Measurements from ENCODE around the gene PAX6. TPM values are rescaled to one million over a fixed set of nuclear protein-coding genes. Genes with fewer than 3 reads are reported as not detected.

PAX6 gene
- total RNA-seq, 1 experiment from 2014 or later: 9.6 TPM

DNA sequence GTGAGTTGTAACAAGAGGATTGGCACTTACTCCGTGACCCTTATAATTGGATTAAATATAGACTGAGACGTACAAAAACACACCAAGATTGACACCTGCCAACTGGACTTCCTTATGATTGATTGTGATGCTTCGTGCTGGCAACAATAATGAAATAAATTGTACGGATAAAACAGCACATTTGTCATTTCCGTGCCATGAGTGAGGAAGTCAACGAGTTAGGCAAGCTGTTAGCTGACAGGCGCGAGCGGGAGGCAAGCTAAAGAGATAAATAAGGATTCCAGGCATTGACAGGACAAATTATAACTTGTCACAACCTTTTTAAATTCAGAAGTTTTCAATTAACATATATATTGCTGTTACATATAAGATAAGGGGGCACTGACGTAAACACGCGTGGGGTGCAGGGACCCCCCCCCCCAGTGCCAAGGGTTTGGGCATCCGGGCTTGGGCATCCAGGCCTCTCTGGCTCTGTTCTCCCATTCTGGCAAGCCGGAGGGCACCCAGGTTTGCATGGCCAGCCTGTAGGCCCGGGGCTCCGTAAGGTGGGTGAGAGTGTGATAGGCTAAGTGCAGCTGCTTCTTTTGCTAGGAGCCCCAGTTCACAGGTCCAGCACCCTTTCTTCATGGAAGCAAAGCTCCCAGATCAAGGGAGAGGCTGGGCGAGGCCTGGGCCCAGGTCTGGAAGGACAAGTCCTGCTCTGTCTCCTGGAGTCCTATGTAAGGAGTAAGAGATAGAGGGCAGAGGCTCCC, 11.2 kb upstream of the PAX6 start:
- DNase-seq (ENCODE audit: low read depth): no peak

DNA sequence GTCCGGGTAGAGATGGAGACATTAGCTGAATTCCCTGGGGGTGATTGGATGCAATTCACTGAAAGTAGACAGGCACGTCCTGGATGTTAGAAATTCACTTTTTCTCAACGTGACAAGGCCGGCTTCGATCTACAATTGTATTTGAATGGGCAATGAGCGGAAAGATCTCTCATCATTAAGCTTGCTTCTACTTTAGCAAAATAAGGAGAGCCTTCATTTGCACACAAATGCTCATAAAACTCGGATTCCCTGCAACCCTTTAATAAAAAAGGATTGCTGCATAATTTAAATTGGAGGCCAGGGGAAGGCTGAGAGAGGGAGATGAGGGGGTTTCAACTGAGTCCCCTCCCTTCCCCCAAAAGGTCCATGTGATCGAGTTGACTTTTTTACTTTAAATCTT, 10.6 kb upstream of the PAX6 start:
- no peak for DNase-seq (ENCODE audit: low read depth)

DNA sequence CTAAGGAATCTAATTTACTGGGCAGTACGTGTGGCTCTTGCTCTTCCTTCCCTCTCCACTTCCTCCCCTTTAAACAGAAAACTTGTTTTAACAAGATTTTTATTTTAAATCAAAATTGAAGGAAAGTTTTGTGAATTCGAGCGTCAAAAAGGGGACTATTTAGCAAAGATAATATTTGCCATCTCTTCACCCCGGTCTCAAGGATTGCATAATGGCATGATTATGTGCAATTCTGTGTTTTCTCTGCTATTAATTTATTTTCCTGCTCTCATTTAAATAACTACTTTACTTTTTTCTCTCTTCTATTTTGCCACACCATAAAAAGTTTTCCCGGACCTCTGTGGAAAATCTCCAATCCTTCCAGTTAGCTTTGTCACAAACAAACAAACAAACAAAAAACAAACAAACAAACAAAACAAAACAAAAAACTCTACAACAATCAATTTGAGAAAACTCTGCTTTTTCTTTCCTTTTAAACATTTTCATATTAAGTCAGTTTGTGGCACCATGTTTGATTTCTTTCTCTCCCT, 10.2 kb upstream of the PAX6 start:
- no peak for DNase-seq (ENCODE audit: low read depth)

DNA sequence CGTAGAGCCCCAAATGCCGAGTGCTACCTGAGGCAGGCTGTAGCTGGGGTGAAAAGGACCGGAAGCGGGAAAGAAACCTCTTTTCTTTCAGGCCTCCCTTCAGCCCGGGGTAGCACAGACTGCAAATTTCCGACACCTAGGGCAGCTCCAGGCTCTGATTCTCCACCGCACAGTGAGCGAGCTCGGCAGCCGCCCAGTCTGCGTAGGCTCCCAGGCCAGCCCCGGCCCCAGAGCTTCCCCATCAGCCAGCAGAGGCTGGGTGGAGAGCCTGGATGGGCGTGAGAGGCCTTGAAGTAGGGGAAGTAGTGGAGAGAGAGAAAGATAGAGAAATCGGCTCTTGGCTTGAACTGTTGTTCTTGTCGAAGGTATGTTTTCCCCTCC, 9.3 kb upstream of the PAX6 start:
- DNase-seq (ENCODE audit: low read depth): no peak

DNA sequence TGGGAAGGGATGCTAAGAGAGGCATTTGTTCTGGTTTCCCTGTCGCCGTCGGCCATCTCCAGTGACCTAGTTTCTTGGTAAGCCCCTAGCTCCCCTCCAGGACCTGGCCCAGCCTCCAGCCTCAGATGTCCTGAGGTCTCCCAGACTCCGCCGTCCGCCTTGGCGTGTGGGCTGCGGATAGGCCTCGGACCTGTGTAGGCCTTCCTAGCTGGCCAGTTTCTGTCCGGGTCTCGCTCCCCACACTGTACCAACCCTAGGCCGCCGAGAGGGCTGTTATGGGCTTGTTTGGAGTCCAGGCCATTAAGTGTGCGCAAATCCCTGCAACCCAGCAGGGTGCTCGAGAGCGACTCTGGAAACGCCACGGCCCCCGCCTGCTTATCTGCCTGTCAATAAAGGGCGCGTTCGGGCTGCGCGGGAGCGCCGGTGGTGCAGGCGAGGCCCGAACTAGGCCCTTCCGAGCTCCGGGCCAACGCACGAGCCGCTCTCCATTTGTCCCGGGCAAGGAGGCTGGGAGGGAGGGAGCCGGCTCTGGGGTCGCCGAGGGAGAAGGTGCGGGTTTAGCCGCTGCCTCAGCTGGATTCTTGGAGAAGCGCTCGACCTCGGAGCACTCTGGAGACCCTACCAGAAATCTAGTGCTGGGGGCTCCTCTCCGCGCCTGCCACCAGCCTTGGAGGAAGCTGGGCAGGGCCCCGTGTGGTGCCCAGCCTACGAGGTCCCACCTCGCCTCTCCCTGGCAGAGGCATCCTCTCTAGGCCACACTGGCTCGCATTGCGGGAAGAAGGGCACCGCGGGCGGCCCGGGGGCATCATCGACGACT, 8.7 kb upstream of the PAX6 start:
- no peak for DNase-seq (ENCODE audit: low read depth)

DNA sequence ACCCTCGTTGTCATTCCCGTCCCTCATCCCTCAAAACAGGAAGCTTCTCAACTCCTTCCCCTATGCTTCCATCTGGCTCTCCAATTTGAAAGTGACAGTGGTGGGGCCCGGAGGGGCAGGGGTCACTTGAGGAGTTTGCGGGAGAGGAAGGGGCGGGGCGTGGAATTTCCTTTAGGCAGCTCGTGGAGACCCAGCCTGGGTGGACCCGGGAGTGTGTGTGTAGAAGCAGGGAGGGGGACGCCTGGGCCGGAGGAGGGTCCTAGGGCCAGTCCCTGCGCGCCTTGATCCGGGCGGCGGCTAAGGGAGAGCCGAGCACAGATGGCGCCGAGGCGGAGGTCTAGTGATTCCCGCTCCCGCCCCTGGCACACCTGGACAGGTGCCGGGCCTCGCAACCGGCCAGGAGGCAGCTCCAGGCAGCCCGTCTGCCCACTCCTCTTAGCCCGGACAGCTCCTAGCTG, 7.8 kb upstream of the PAX6 start:
- DNase-seq (ENCODE audit: low read depth): no peak

DNA sequence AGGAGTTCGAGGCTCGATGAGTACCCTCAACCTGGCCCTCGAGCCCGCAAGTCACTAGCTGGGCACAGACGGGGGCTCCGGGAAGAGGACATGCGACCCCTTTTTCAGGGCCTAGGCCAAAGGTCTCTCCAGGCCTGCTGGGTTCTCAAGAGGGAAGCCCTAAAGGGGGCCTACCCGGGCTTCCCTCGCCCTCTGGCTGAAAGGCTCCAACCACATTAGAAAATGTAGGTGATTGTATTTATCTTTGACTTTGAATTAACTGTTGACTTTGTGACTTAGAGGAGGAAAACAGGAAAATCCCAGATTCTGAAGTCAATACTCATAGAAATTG, 7.3 kb upstream of the PAX6 start:
- DNase-seq (ENCODE audit: low read depth): no peak

DNA sequence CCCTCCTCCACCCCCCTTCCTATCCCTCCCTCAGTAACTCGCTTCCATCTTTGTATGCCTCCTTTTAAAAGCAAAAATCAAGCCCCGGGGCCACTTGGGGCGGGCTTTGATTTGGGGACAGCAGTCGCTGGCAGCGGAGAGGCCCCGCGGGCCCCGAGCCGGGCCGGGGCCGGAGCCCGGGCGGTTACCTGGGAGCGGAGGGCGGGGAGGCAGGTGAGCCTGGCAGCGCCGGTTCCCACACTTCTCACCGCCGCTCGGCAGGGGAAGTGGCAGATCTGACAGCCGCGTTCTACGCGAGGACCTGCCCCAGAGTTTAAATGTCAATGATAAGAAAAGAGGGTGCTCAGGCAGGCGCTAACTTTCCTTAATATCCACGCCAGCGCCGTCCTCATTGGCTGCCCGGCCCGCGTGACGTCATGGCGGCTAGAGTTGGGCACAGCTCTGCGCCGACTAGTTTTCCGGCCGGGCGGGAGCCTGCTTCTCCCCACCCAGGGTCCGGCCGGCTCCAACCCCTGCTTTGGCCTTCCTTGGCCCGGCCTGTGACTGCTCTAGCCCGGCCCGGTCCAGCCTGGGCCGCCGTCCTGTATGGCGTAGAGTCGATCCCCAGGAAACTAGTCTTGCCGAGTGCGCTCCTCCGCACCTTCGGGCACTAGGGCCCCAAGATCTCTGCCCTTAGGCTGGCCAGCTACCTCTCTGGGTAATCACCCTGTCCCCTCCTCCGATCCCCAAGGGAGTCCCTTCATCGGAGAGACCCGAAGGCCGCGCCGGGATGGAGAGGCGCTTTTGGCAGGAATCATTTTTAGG, 6.7 kb upstream of the PAX6 start:
- peak; percentile 43 for DNase-seq (ENCODE audit: low read depth)

DNA sequence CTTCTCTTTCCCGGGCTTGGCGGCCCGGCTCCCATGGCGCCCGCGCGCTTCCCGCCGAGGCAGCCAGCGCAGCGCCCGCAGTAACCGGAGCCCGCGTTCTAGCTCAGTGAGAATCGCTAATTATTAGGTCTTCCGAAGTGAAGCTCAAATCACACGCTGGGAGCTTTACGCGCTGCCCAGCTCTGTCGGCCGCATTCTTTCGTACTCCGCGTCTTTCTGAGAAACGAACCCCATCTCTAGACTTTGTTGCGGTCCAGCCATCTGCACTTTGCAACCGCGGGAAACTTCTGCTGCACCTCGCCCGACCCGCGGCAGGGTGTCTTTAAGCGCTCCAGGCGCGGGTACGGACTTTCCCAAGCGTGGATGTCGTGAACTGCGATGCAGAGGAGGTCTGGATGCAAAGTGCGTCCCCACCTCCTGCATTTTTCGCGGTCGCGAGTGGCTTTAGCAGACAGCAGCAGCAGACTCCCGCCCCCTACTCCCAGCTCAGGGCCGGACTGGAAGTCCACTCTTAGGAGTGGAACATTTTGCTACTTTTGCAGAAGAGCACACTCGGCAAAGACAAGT, 6.0 kb upstream of the PAX6 start:
- peak; percentile 37 for DNase-seq (ENCODE audit: low read depth)

DNA sequence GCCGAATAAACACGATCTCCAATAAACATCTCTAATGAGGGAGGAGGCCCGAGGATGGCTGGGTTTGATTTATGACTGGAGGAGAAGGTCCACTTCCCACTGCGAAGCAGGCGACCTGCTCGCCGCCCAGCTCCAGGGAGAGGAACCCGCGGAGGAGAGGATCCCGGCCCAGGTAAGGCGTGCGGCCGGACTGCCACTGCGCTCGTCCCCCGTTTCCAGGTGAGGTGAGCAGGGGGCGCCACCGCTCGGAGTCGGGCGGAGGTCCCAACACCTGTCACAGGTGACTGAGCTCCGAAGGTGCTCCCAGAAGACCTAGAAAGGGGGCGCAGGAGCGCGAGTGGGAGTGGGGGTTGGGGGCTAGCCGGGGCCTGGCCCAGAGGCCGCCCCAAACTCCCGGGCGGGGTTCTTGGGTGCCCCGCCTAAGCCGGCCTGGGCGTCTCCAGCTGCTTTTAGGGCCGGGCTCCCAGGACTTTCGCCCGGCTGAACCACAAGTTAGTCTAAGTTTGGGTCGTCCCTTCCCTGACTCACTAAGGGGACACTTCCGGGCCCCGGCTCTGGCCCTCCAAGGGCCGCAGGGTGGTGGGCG, 5.4 kb upstream of the PAX6 start:
- DNase-seq (ENCODE audit: low read depth): no peak

DNA sequence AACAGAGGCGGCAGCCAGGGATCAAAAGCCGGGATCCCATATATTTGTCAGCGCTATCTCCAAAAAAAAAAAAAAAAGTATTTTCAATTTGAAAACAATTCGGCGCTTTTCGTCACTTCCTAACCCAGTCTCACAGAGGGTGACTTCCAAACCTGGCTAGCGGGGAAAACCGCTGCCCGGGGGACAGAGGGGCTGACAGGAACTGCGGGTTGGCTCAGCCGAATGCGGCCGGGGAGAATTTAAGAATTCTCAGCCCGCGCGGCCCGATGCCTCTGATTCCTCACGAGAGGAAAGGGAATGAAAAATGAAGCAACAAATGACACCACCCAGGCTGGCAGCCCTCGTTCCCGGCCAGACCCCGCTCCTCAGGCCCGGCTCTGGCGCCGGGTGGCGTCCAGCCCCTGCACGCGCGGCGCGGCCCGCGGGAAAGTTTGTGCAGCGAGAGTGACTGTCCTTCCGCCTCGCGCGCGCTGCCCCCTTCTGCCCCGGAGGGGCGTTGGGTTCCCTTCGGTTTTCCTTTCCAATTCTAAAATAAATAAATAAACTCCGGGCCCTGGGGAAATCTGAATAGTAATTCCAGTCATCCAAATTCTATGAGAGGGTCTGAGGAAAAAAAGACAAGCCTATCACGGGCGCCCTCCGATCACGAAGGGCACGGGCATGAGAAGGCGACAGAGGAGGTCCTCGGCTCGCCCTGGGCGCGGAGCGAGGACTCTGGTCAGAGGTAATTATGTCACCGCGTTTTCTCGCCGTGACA, 4.8 kb upstream of the PAX6 start:
- no peak for DNase-seq (ENCODE audit: low read depth)

DNA sequence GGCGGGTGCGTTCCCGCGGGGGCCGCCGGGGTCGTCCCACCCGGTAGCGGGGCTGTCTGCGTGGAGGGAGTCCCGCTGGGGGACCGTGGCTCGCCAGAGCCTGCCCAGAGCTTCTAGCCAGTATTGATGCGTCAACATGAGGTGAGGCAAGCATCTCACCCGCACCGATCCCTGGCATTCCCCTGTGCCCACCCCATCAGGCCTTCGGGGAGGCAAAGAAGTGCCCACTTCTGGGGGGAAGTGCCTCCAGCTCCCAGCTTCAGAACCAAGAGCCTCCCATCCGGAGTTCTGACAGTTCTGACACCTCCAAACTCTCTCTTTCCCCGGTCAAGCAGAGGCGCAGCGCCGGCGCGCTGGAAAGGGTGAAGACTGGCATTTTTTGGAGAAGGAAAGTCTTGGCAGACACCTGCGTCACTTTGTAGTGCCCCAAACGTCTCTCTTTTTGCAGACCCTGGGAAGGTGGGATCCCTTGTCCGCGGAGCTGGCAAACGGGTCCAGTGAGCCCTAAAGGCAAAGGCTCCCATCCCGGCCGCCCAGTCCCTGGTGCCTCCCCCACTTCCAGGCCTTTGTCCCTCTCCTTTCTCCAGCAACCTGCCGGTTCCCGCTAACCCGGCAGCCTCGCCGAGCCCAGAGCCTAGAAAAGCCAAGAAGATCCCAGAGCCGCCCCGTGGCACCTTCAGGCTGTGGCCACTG, 3.2 kb upstream of the PAX6 start:
- no peak for DNase-seq (ENCODE audit: low read depth)

DNA sequence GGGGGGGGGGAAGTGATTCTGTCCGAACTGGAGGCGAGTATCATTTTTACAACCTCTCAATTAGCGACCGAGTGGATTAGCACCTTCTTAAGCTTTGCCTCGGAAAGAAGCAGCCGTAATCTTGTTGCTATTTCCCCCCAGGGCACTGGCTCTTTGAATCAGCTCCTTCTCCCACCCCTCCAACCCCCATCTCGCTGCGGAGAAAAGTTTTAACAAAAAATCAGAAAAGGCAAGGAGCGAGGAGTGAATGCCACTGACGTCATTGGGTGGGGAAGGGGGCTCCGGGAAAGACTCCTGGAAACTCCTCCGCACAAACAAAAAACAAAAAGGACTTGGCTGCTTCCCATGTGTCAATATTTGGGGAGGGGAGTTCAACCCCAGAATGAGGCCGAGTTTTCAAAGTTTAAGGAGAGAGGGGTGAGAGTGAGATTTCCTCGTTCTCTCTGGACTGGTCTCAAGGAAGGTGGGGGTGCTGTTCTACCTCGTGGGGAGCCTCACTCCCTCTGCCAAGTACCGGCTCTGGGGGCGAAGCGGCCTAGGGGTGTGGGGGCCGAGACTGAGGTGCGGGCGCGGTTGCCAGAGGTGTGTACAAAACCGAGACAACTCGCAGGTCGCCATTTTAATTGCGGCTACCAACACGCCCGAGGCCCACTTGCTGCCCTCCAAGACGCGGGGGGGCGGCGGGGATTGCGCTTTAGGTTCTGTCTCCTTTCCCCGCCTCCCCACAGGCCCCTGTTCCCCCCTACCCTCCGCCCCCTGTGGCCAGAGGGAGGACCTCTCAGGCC, 2.5 kb upstream of the PAX6 start:
- no peak for DNase-seq (ENCODE audit: low read depth)

DNA sequence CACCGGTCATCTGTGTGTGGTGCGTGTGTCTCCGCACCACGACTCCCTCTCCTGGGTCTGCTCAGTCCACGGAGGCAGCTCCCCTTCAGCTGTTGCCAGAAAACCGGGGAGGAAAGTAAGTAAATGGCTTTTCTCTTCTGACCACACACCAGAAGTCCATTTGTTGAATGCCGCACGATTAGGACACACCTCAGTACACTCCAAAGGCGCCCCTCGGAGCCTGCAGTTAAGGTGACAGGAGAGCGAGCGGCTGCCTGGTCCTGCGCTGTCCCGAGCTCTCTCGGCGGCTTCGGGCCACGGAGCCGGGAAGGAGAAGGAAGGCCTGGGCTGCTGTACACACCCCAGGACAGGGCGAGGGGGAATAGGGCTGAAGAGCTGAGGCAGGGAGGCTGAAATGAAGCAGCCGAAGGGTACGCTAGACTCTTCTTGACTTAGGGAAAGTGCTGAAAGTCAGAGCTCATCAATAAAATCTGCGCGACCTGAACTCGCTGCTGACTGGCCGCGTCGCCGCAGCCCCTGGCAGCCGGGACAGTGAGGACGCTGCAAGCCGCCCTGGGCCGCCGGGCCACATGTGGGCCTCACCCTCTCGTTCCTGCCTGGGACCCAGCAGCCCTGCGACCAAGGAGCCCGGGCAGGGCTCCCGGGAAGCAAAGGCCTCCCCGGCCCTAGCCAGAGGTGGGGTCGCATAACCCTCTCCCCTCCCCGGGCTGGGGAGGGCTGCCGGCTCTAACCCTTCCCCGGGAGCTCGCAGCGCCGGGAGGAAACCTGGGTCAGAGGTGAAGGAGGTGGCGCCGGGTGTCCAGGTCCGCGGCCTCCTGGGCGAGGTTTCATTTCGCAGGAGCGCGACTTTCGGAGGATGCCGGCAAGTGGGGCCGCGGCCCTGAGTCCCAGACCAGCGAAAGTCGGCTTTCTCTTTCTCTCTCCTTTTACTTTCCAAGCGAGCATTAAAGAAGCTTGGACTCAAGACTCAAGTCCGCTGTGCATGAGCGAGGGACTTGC, 1.6 kb upstream of the PAX6 start:
- DNase-seq (ENCODE audit: low read depth): no peak

DNA sequence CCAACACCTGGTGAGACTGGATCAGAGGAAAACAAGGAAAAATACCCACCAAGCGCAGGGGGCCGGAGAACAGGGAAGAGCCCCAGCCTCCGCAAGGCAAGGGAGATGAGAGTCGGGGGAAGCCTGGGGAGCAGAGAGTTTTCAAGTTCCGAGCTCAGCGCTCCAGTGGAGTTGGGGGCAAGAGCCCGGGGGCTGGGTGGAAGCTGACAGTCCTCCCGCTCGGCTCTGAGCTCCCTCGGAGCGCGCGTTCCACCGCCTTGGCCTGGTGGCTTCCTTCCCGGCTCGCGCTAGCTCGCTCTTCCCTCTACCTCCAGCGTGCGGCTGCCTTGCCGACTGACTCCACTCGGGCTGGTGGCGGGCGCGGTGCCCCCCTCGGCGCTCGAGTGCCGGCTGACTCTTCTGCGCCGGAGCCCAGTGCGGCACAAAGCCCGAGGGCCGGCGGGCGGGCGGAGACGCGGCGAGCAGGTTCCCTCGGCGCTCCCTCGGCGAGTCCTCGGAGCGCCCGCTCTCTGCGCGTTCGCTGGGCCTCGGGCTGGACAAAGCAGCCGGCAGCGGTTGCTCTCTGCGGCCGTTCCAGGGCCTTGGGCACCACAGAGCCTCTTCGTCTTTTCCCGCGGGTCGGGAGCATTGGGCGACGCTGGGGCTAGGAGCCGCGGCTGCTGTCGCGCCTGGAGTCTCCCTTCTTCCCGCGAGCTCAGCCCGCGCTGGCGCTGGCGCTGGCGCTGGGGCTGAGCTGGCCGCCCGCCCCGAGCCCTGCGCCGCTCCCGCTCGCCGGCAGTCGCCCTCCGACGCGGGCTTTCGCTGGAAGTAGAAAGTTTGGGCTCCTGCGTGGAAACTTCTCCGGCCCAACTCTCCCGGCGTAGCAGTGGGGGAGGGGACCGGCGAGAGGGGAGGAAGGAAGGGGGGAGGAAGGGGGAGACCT, 1.0 kb downstream of the PAX6 start:
- DNase-seq (ENCODE audit: low read depth): peak; percentile 65

DNA sequence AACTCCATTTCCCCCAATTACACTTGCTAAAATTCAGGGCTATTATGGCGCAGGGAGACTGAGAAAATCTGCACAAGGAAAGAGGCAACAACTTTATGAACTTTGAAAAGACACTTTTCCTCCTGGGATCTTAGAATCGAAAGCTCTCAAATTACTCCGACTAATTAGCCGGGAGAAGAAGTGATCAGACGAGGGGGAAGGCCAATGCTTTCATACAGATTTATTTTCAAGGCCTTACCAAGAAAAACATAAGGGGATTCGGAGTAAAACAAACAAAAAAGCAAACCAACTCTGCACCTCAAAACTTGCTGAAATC, 1.6 kb downstream of the PAX6 start:
- no peak for DNase-seq (ENCODE audit: low read depth)
